IgD-negative memory B cell (primary cell): ENCODE measurements around the gene LASP1NB.
"Not testable (repeated sequence)": the region's sequence is repeated elsewhere in the genome, so short reads cannot be mapped to it uniquely, and the experiment has no call there.

Source experiments
- H3K27ac Mint-ChIP-seq, 3 donors: one replicate each; pipeline ENCODE4 v1.8.0; 2020 to 2022; ENCODE audit warnings: mild to moderate bottlenecking in 3 of 3, mixed read lengths in 3 of 3, moderate library complexity in 1 of 3
- H3K27me3 Mint-ChIP-seq: one replicate; pipeline ENCODE4 v1.8.0; 2021; ENCODE audit warnings: mixed read lengths
- H3K36me3 Mint-ChIP-seq: one replicate; pipeline ENCODE4 v1.8.0; 2020; ENCODE audit warnings: mild to moderate bottlenecking, mixed read lengths
- H3K4me1 Mint-ChIP-seq, 3 donors: one replicate each; pipeline ENCODE4 v1.8.0; 2020 to 2022; ENCODE audit warnings: mixed read lengths in 3 of 3, mild to moderate bottlenecking in 1 of 3
- H3K4me3 Mint-ChIP-seq, 4 donors: one replicate each; pipeline ENCODE4 v1.8.0; 2020 to 2022; ENCODE audit warnings: mild to moderate bottlenecking in 4 of 4, mixed read lengths in 4 of 4, moderate library complexity in 3 of 4
- H3K9me3 Mint-ChIP-seq, 3 donors: one replicate each; pipeline ENCODE4 v1.8.0; 2020 to 2021; ENCODE audit warnings: mixed read lengths in 3 of 3, mild to moderate bottlenecking in 1 of 3

Gene LASP1NB

GRCh38 chr17:38905375-38905774 is 20.0 kb upstream of the LASP1NB start:
- Mint-ChIP-seq H3K9me3 (no peaks in the 10 kb centered on the region), H3K4me3 (peak overlapping the region in 2 of 4 donors; percentile 81), H3K27ac (peak overlapping the region in 2 of 3 donors; percentile 69 to 86), H3K27me3 (no peaks in the 10 kb centered on the region), H3K36me3 (no peaks in the 10 kb centered on the region), H3K4me1 (peaks cover 15 to 32% (median 18%) of the 10 kb centered on the region in 3 donors)

GRCh38 chr17:38906460-38907228 is 18.8 kb upstream of the LASP1NB start:
- Mint-ChIP-seq H3K36me3 (no peaks in the 10 kb centered on the region), H3K27me3 (no peaks in the 10 kb centered on the region), H3K27ac (peak overlapping the region in 2 of 3 donors; percentile 37 to 86), H3K4me1 (peaks cover 12 to 27% (median 18%) of the 10 kb centered on the region in 3 donors), H3K4me3 (peak overlapping the region in 1 of 4 donors; percentile 77), H3K9me3 (no peaks in the 10 kb centered on the region)

- Mint-ChIP-seq H3K4me3 (no peak overlapping the region), H3K27me3 (no peaks in the 10 kb centered on the region), H3K27ac (peak overlapping the region in 2 of 3 donors; percentile 31 to 37), H3K9me3 (no peaks in the 10 kb centered on the region), H3K36me3 (no peaks in the 10 kb centered on the region), H3K4me1 (peaks cover 12 to 24% (median 18%) of the 10 kb centered on the region in 3 donors)
Measured at GRCh38 chr17:38907930-38908675, 17.3 kb upstream of the LASP1NB start.

- Mint-ChIP-seq H3K27me3 (no peaks in the 10 kb centered on the region), H3K27ac (peak overlapping the region in 2 of 3 donors; percentile 4 to 31), H3K4me3 (no peak overlapping the region), H3K36me3 (no peaks in the 10 kb centered on the region), H3K9me3 (no peaks in the 10 kb centered on the region), H3K4me1 (peaks cover 12 to 24% (median 18%) of the 10 kb centered on the region in 3 donors)
Measured at GRCh38 chr17:38908676-38909181, 16.7 kb upstream of the LASP1NB start.

GRCh38 chr17:38910325-38910724 is 15.1 kb upstream of the LASP1NB start:
- peaks cover 9 to 21% (median 16%) of the 10 kb centered on the region in 3 donors for H3K4me1 Mint-ChIP-seq
- H3K27ac Mint-ChIP-seq, result peak overlapping the region in 1 of 3 donors; percentile 25
- H3K9me3 Mint-ChIP-seq, result no peaks in the 10 kb centered on the region
- H3K4me3 Mint-ChIP-seq, result no peak overlapping the region
- H3K36me3 Mint-ChIP-seq, result no peaks in the 10 kb centered on the region
- no peaks in the 10 kb centered on the region for H3K27me3 Mint-ChIP-seq

GRCh38 chr17:38911081-38911730 is 14.2 kb upstream of the LASP1NB start:
- no peak overlapping the region for H3K4me3 Mint-ChIP-seq
- no peaks in the 10 kb centered on the region for H3K27me3 Mint-ChIP-seq
- peaks cover 1% of the 10 kb centered on the region for H3K36me3 Mint-ChIP-seq
- no peaks in the 10 kb centered on the region for H3K9me3 Mint-ChIP-seq
- H3K4me1 Mint-ChIP-seq, result peaks cover 3 to 15% (median 13%) of the 10 kb centered on the region in 3 donors
- no peak overlapping the region for H3K27ac Mint-ChIP-seq

GRCh38 chr17:38911731-38912081 is 13.7 kb upstream of the LASP1NB start:
- H3K36me3 Mint-ChIP-seq, result not testable (repeated sequence)

GRCh38 chr17:38912221-38912813 is 13.1 kb upstream of the LASP1NB start:
- Mint-ChIP-seq H3K9me3 (no peaks in the 10 kb centered on the region), H3K4me3 (no peak overlapping the region), H3K27me3 (no peaks in the 10 kb centered on the region), H3K27ac (peak overlapping the region in 2 of 3 donors; percentile 39 to 53), H3K36me3 (peaks cover 1% of the 10 kb centered on the region), H3K4me1 (peaks cover 1 to 8% (median 6%) of the 10 kb centered on the region in 3 donors)

More at GRCh38 chr17:38911731-38912081, 13.7 kb upstream of the LASP1NB start:
- not testable (repeated sequence) for H3K9me3 Mint-ChIP-seq, H3K4me3 Mint-ChIP-seq, H3K27me3 Mint-ChIP-seq
- H3K4me1 Mint-ChIP-seq, result peaks cover 3 to 12% (median 12%) of the 10 kb centered on the region in 3 donors
- peak overlapping the region in 1 of 3 donors; percentile 35 for H3K27ac Mint-ChIP-seq

GRCh38 chr17:38914741-38915638 is 10.4 kb upstream of the LASP1NB start:
- peaks cover 4% of the 10 kb centered on the region for H3K36me3 Mint-ChIP-seq
- H3K27me3 Mint-ChIP-seq, result no peaks in the 10 kb centered on the region
- no peaks in the 10 kb centered on the region for H3K9me3 Mint-ChIP-seq
- H3K27ac Mint-ChIP-seq, result no peak overlapping the region
- peaks cover 0 to 6% (median 1%) of the 10 kb centered on the region in 3 donors for H3K4me1 Mint-ChIP-seq
- H3K4me3 Mint-ChIP-seq, result no peak overlapping the region

GRCh38 chr17:38915639-38915995 is 9.8 kb upstream of the LASP1NB start:
- Mint-ChIP-seq H3K27me3 (no peaks in the 10 kb centered on the region), H3K4me1 (peaks cover 0 to 6% (median 3%) of the 10 kb centered on the region in 3 donors), H3K27ac (no peak overlapping the region), H3K9me3 (no peaks in the 10 kb centered on the region), H3K4me3 (no peak overlapping the region), H3K36me3 (peaks cover 5% of the 10 kb centered on the region)

- Mint-ChIP-seq H3K4me1 (peaks cover 4 to 13% (median 11%) of the 10 kb centered on the region in 3 donors), H3K27ac (peak overlapping the region in 1 of 3 donors; percentile 25), H3K9me3 (no peaks in the 10 kb centered on the region), H3K27me3 (no peaks in the 10 kb centered on the region), H3K4me3 (no peak overlapping the region), H3K36me3 (peaks cover 5% of the 10 kb centered on the region)
Measured at GRCh38 chr17:38916771-38917170, 8.6 kb upstream of the LASP1NB start.

- Mint-ChIP-seq H3K4me1 (peaks cover 9 to 15% (median 13%) of the 10 kb centered on the region in 3 donors), H3K27me3 (no peaks in the 10 kb centered on the region), H3K9me3 (no peaks in the 10 kb centered on the region), H3K4me3 (no peak overlapping the region), H3K27ac (peak overlapping the region in 1 of 3 donors; percentile 25), H3K36me3 (peaks cover 5% of the 10 kb centered on the region)
Measured at GRCh38 chr17:38917259-38917658, 8.2 kb upstream of the LASP1NB start.

- H3K4me1 Mint-ChIP-seq, result peaks cover 10 to 15% (median 13%) of the 10 kb centered on the region in 3 donors
- no peaks in the 10 kb centered on the region for H3K27me3 Mint-ChIP-seq
- no peaks in the 10 kb centered on the region for H3K9me3 Mint-ChIP-seq
- H3K36me3 Mint-ChIP-seq, result peaks cover 5% of the 10 kb centered on the region
- H3K4me3 Mint-ChIP-seq, result no peak overlapping the region
- no peak overlapping the region for H3K27ac Mint-ChIP-seq
Measured at GRCh38 chr17:38918129-38918913, 7.1 kb upstream of the LASP1NB start.
